ENCODE data around the gene MOB3B. TPM values are rescaled to one million over a fixed set of nuclear protein-coding genes. Genes with fewer than 3 reads are reported as not detected.
"Not testable (repeated sequence)": the region's sequence is repeated elsewhere in the genome, so short reads cannot be mapped to it uniquely, and the experiment has no call there.

The MOB3B gene
- total RNA-seq, 3 donors from 2014 or later (not counting 1 experiment from before 2014, with no cell fraction given) = 0.23 to 0.30 (median 0.28) TPM

DNA sequence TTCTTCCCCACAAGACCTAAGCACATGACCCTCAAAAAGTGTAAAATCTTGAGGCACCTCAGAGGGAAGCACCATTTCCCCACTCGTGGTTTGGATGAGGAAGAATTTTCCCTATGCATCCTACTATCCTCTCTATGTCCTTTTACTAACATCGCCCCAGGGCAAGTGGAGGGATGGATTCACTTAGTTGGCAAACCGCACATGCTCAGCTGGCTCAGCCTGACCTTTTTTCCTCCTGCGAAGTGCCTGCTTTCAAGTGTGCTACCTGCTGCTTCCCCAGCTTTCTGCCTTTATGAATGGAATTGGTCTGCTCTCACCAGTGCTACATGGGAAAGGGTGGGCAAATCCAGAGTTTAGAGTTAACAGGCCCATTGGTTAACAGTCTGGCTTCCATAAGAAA lies 62.1 kb downstream of the MOB3B start:
- peaks cover 0 to 3% of the 10 kb centered on the region in 2 donors for H3K9me3 Mint-ChIP-seq
- 93% methylated on average over 3 of the region's 4 CpGs for WGBS (ENCODE audit: insufficient coverage)
- H3K4me3 Mint-ChIP-seq = no peak overlapping the region
- no peaks in the 10 kb centered on the region for H3K36me3 Mint-ChIP-seq
- H3K27me3 ChIP-seq (ENCODE audit: control insufficient read depth, insufficient read depth, low read length) = no peaks in the 10 kb centered on the region
- no peaks in the 10 kb centered on the region for H3K27me3 Mint-ChIP-seq (ENCODE audit: low read depth in 2 of 2)
- TF ChIP-seq, protein P1, sequence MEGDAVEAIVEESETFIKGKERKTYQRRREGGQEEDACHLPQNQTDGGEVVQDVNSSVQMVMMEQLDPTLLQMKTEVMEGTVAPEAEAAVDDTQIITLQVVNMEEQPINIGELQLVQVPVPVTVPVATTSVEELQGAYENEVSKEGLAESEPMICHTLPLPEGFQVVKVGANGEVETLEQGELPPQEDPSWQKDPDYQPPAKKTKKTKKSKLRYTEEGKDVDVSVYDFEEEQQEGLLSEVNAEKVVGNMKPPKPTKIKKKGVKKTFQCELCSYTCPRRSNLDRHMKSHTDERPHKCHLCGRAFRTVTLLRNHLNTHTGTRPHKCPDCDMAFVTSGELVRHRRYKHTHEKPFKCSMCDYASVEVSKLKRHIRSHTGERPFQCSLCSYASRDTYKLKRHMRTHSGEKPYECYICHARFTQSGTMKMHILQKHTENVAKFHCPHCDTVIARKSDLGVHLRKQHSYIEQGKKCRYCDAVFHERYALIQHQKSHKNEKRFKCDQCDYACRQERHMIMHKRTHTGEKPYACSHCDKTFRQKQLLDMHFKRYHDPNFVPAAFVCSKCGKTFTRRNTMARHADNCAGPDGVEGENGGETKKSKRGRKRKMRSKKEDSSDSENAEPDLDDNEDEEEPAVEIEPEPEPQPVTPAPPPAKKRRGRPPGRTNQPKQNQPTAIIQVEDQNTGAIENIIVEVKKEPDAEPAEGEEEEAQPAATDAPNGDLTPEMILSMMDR (IDR thresholded peaks at IDR 0.05) = no peak
- no peak for ATAC-seq
- intact Hi-C loops (cut with micrococcal nuclease) = no loop called here
- H3K27ac ChIP-seq (ENCODE audit: low read length) = no peak overlapping the region
- no peaks in the 10 kb centered on the region for H3K9me3 ChIP-seq (ENCODE audit: control insufficient read depth, insufficient read depth, low read length)
- H3K4me3 ChIP-seq (ENCODE audit: low read length) = no peak overlapping the region
- no peaks in the 10 kb centered on the region for H3K36me3 ChIP-seq (ENCODE audit: control insufficient read depth, insufficient read depth, low read length)
- no peak for DNase-seq
- no peaks in the 10 kb centered on the region for H3K4me1 ChIP-seq (ENCODE audit: control insufficient read depth, insufficient read depth, low read length)
- no peak overlapping the region for H3K27ac Mint-ChIP-seq
- H3K4me1 Mint-ChIP-seq = no peaks in the 10 kb centered on the region

- H3K36me3 ChIP-seq (ENCODE audit: control insufficient read depth, insufficient read depth, low read length); H3K27me3 ChIP-seq (ENCODE audit: control insufficient read depth, insufficient read depth, low read length); intact Hi-C loops (cut with micrococcal nuclease); H3K4me1 ChIP-seq (ENCODE audit: control insufficient read depth, insufficient read depth, low read length); H3K27ac ChIP-seq (ENCODE audit: low read length); H3K27ac Mint-ChIP-seq; H3K36me3 Mint-ChIP-seq; H3K9me3 Mint-ChIP-seq; DNase-seq; H3K27me3 Mint-ChIP-seq (ENCODE audit: low read depth in 2 of 2); H3K4me3 Mint-ChIP-seq; H3K4me1 Mint-ChIP-seq; H3K9me3 ChIP-seq (ENCODE audit: control insufficient read depth, insufficient read depth, low read length); ATAC-seq; H3K4me3 ChIP-seq (ENCODE audit: low read length): not testable (repeated sequence)
- 63% methylated on average over 3 of the region's 6 CpGs for WGBS (ENCODE audit: insufficient coverage)
Measured at GRCh38 chr9:27466516-27466915, 63.1 kb downstream of the MOB3B start.

DNA sequence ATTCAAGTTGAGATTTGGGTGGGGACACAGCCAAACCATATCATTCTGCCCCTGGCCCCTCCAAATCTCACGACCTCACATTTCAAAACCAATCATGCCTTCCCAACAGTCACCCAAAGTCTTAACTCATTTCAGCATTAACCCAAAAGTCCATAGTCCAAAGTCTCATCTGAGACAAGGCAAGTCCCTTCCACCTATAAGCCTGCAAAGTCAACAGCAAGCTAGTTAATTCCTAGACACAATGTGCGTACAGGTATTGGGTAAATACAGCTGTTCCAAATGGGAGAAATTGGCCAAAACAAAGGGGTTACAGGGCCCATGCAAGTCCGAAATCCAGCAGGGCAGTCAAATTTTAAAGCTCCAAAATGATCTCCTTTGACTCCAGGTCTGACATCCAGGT lies 64.7 kb downstream of the MOB3B start:
- WGBS (ENCODE audit: insufficient coverage) = 87% methylated on average over 3 of the region's 3 CpGs
- H3K4me1 Mint-ChIP-seq; H3K27ac Mint-ChIP-seq; intact Hi-C loops (cut with micrococcal nuclease); H3K27ac ChIP-seq (ENCODE audit: low read length); DNase-seq; H3K36me3 Mint-ChIP-seq; H3K9me3 ChIP-seq (ENCODE audit: control insufficient read depth, insufficient read depth, low read length); H3K4me3 ChIP-seq (ENCODE audit: low read length); H3K36me3 ChIP-seq (ENCODE audit: control insufficient read depth, insufficient read depth, low read length); H3K27me3 Mint-ChIP-seq (ENCODE audit: low read depth in 2 of 2); H3K4me3 Mint-ChIP-seq; ATAC-seq; H3K27me3 ChIP-seq (ENCODE audit: control insufficient read depth, insufficient read depth, low read length); H3K4me1 ChIP-seq (ENCODE audit: control insufficient read depth, insufficient read depth, low read length); H3K9me3 Mint-ChIP-seq: not testable (repeated sequence)

DNA sequence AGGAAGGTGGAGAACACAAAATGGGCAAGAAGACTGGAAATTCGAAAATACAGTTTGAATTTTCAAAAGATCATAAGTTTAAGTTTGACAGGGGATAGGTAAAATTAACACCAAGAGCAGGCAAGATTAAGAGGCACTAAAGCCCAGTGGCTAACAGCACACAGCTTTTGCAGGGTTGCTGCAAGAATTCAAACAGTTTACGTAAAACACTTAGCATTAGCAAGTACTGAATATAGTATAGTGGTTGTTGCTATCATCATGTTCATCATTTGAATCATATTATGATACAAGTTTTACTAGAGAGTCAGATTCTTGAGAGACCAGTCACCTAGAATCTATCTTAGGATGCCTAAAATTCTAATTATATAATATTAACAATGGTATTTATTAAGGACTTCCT lies 66.8 kb downstream of the MOB3B start:
- no peaks in the 10 kb centered on the region for H3K4me1 Mint-ChIP-seq
- Histone ChIP-seq H3K4me3 (ENCODE audit: low read length) (no peak overlapping the region), H3K27ac (ENCODE audit: low read length) (no peak overlapping the region), H3K9me3 (ENCODE audit: control insufficient read depth, insufficient read depth, low read length) (no peaks in the 10 kb centered on the region), H3K36me3 (ENCODE audit: control insufficient read depth, insufficient read depth, low read length) (no peaks in the 10 kb centered on the region), H3K4me1 (ENCODE audit: control insufficient read depth, insufficient read depth, low read length) (peaks cover 6% of the 10 kb centered on the region), H3K27me3 (ENCODE audit: control insufficient read depth, insufficient read depth, low read length) (no peaks in the 10 kb centered on the region)
- H3K27ac Mint-ChIP-seq = no peak overlapping the region
- no peaks in the 10 kb centered on the region for H3K27me3 Mint-ChIP-seq (ENCODE audit: low read depth in 2 of 2)
- TF ChIP-seq, protein P1 (IDR thresholded peaks at IDR 0.05) = no peak
- ATAC-seq (no peak), DNase-seq (no peak)
- H3K4me3 Mint-ChIP-seq = no peak overlapping the region
- H3K36me3 Mint-ChIP-seq = no peaks in the 10 kb centered on the region
- H3K9me3 Mint-ChIP-seq = peaks cover 0 to 3% of the 10 kb centered on the region in 2 donors
- WGBS (ENCODE audit: insufficient coverage) = 85% methylated on average over 2 of the region's 2 CpGs
- intact Hi-C loops (cut with micrococcal nuclease) = no loop called here

DNA sequence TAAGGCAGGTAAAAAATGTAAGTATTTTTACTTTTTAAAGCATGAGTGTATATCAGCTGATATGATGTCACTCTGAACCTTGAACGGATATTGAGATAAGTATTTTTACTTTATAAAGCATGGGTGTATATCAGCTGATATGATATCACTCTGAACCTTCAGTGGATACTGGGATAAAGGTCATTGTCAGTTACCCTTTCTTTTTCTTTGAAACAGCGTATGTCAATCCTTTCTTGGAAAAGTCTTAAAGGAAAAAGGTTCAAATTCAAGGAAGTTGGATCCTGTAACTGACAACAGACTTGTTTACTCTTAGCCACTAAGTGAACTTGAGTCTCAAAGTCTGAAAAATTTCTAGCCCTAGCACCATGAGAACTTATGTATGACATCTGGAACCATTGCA lies 67.2 kb downstream of the MOB3B start:
- Histone ChIP-seq H3K9me3 (ENCODE audit: control insufficient read depth, insufficient read depth, low read length) (no peaks in the 10 kb centered on the region), H3K4me1 (ENCODE audit: control insufficient read depth, insufficient read depth, low read length) (peaks cover 8% of the 10 kb centered on the region), H3K4me3 (ENCODE audit: low read length) (no peak overlapping the region), H3K27me3 (ENCODE audit: control insufficient read depth, insufficient read depth, low read length) (no peaks in the 10 kb centered on the region), H3K36me3 (ENCODE audit: control insufficient read depth, insufficient read depth, low read length) (no peaks in the 10 kb centered on the region), H3K27ac (ENCODE audit: low read length) (no peak overlapping the region)
- ATAC-seq (no peak), DNase-seq (no peak)
- Mint-ChIP-seq H3K36me3 (no peaks in the 10 kb centered on the region), H3K27ac (no peak overlapping the region), H3K4me3 (no peak overlapping the region), H3K4me1 (peaks cover 0 to 3% of the 10 kb centered on the region in 2 donors), H3K9me3 (peaks cover 0 to 3% of the 10 kb centered on the region in 2 donors), H3K27me3 (ENCODE audit: low read depth in 2 of 2) (no peaks in the 10 kb centered on the region)
- TF ChIP-seq, protein P1 (IDR thresholded peaks at IDR 0.05) = no peak
- intact Hi-C loops (cut with micrococcal nuclease) = no loop called here
- no CpG with 5 or more reads among the region's 2 CpGs for WGBS (ENCODE audit: insufficient coverage)

Measured in natural killer cell (primary cell).